PC-9 (cell line): ENCODE measurements around the gene MEIS2. TPM values are rescaled to one million over a fixed set of nuclear protein-coding genes. Genes with fewer than 3 reads are reported as not detected.

ENCODE experiments used
- BruUV-seq: library from RNA; stranded (reverse); fragments of 400-500 nt; replicated peaks from 2 replicates; lab custom pipeline; 2021; lab: Mats Ljungman, UMichigan
- CTCF ChIA-PET: fragments of 300-600 bp; sonication (Branson Sonifier 250); formaldehyde crosslinking; loops from one replicate; lab custom pipeline; 2022; ENCODE audit warnings: antibody characterized with exemption; lab: Charles Lee
- POLR2A ChIA-PET: fragments of 300-600 bp; sonication (Branson Sonifier 250); formaldehyde crosslinking; loops from one replicate; lab custom pipeline; 2022; ENCODE audit warnings: antibody characterized with exemption; ENCODE audit not compliant: unreplicated experiment; lab: Charles Lee
- DNase-seq, 2 experiments: peaks; one replicate each; pipeline versions ENCODE4 v3.0.0 to v3.0.0-alpha.2; 2015 to 2022; ENCODE audit warnings: mixed read lengths in 1 of 2
- H2AFZ ChIP-seq: fragments of 200-600 bp; sonication (generic); 2 replicates; pipeline ENCODE4 v1.8.1; 2017; ENCODE audit warnings: antibody characterized with exemption
- H3F3A ChIP-seq: fragments of 200-600 bp; sonication (generic); 2 replicates; pipeline ENCODE4 v1.8.1; 2017; ENCODE audit warnings: antibody characterized with exemption, mild to moderate bottlenecking, low read depth; ENCODE audit not compliant: insufficient read depth
- H3K27ac ChIP-seq: fragments of 200-600 bp; sonication (generic); 2 replicates; pipeline ENCODE4 v1.6.1; 2016; ENCODE audit warnings: mixed run types
- H3K27me3 ChIP-seq: fragments of 200-600 bp; sonication (generic); 2 replicates; pipeline ENCODE4 v1.6.1; 2016; ENCODE audit warnings: low read depth, mixed run types; ENCODE audit not compliant: insufficient read depth
- H3K36me3 ChIP-seq: fragments of 200-600 bp; sonication (generic); 2 replicates; pipeline ENCODE4 v1.6.1; 2016; ENCODE audit warnings: low read depth, mixed run types
- H3K4me1 ChIP-seq: fragments of 200-600 bp; sonication (generic); replicated peaks from 2 replicates; pipeline ENCODE4 v1.6.1; 2016; ENCODE audit warnings: mixed run types; ENCODE audit not compliant: insufficient read depth
- H3K4me2 ChIP-seq: fragments of 200-600 bp; sonication (generic); 2 replicates; pipeline ENCODE4 v1.6.1; 2017; ENCODE audit warnings: mixed run types
- H3K4me3 ChIP-seq: fragments of 200-600 bp; sonication (generic); 2 replicates; pipeline ENCODE4 v1.6.1; 2016; ENCODE audit warnings: mixed run types
- H3K79me2 ChIP-seq: fragments of 200-600 bp; sonication (generic); 2 replicates; pipeline ENCODE4 v1.6.1; 2017; ENCODE audit warnings: low read depth, mixed run types
- H3K9me2 ChIP-seq: fragments of 200-600 bp; sonication (generic); 2 replicates; pipeline ENCODE4 v1.8.1; 2017; ENCODE audit warnings: mild to moderate bottlenecking; ENCODE audit not compliant: insufficient read depth
- H3K9me3 ChIP-seq: fragments of 200-600 bp; sonication (generic); 2 replicates; pipeline ENCODE4 v1.8.1; 2016; ENCODE audit warnings: low read depth; ENCODE audit not compliant: insufficient read depth
- H4K20me1 ChIP-seq: fragments of 200-600 bp; sonication (generic); 2 replicates; pipeline ENCODE4 v1.8.1; 2017; ENCODE audit not compliant: insufficient read depth
- CTCF ChIP-seq: fragments of 200-600 bp; sonication (generic); conservative IDR thresholded peaks from 2 replicates; pipeline ENCODE4 v1.6.1; 2017; ENCODE audit warnings: mixed run types, antibody characterized with exemption, mild to moderate bottlenecking, moderate library complexity
- EZH2 ChIP-seq: fragments of 200-600 bp; sonication (generic); IDR thresholded peaks from 2 replicates; pipeline ENCODE4 v1.8.0; 2017; ENCODE audit warnings: antibody characterized with exemption, low read depth
- intact Hi-C: fragments of 100-400 bp; cut with micrococcal nuclease; formaldehyde crosslinking; loops from one replicate; pipeline ENCODE4 v1.10.0; 2022; ENCODE audit not compliant: unreplicated experiment
- total RNA-seq: library from RNA; stranded (reverse); gene quantifications from 2 replicates; pipeline ENCODE4 v1.2.3, GENCODE V29; 2021

MEIS2 gene
- total RNA-seq, 1 experiment from 2014 or later = 29.1 TPM

GRCh38 chr15:37081983-37082382, 18.4 kb downstream of the MEIS2 start:
- H3K4me3 ChIP-seq = no peak overlapping the region
- no peaks in the 10 kb centered on the region for H3K4me1 ChIP-seq
- H3K36me3 ChIP-seq = peaks cover 11% of the 10 kb centered on the region; the same call in 1 of the 2 replicates
- ChIA-PET CTCF (no interaction called here), POLR2A (no interaction called here)
- no TSS peak for BruUV-seq
- no peak overlapping the region for H3K27ac ChIP-seq
- no peak overlapping the region for H2AFZ ChIP-seq
- no peak for DNase-seq
- no peaks in the 10 kb centered on the region for H3F3A ChIP-seq
- no peak for TF ChIP-seq CTCF
- TF ChIP-seq EZH2 = no peak
- intact Hi-C loops = no loop called here
- no peaks in the 10 kb centered on the region for H4K20me1 ChIP-seq
- H3K9me2 ChIP-seq = no peaks in the 10 kb centered on the region
- H3K27me3 ChIP-seq = no peaks in the 10 kb centered on the region
- no peak overlapping the region for H3K4me2 ChIP-seq
- H3K9me3 ChIP-seq = no peaks in the 10 kb centered on the region
- no peaks in the 10 kb centered on the region for H3K79me2 ChIP-seq

GRCh38 chr15:37080261-37080921, 20.0 kb downstream of the MEIS2 start:
- Histone ChIP-seq H3K4me2 (no peak overlapping the region), H3K4me3 (no peak overlapping the region), H3K36me3 (peaks cover 13% of the 10 kb centered on the region; the same call in 1 of the 2 replicates), H4K20me1 (no peaks in the 10 kb centered on the region), H3K27ac (no peak overlapping the region), H3K27me3 (no peaks in the 10 kb centered on the region), H3K4me1 (no peaks in the 10 kb centered on the region), H3K79me2 (no peaks in the 10 kb centered on the region), H3K9me2 (no peaks in the 10 kb centered on the region), H2AFZ (no peak overlapping the region), H3K9me3 (no peaks in the 10 kb centered on the region), H3F3A (no peaks in the 10 kb centered on the region)
- no peak for DNase-seq
- intact Hi-C loops = no loop called here
- BruUV-seq = no TSS peak
- CTCF ChIA-PET = no interaction called here
- POLR2A ChIA-PET = interaction anchor here (0.7 kb wide), 1 partner anchor 21 kb away, joined by 6 read pairs; no protein-coding TSS in a partner anchor
- no peak for TF ChIP-seq CTCF
- no peak for TF ChIP-seq EZH2

- no peak overlapping the region for H3K27ac ChIP-seq
- no peak for DNase-seq
- H3K4me3 ChIP-seq = no peak overlapping the region
- H3K9me3 ChIP-seq = no peaks in the 10 kb centered on the region
- H3K36me3 ChIP-seq = peaks cover 19% of the 10 kb centered on the region; the same call in 1 of the 2 replicates
- H2AFZ ChIP-seq = no peak overlapping the region
- no peaks in the 10 kb centered on the region for H3K79me2 ChIP-seq
- H3K9me2 ChIP-seq = no peaks in the 10 kb centered on the region
- no peaks in the 10 kb centered on the region for H3F3A ChIP-seq
- H3K27me3 ChIP-seq = no peaks in the 10 kb centered on the region
- no peaks in the 10 kb centered on the region for H4K20me1 ChIP-seq
- BruUV-seq = no TSS peak
- intact Hi-C loops = no loop called here
- H3K4me1 ChIP-seq = no peaks in the 10 kb centered on the region
- H3K4me2 ChIP-seq = no peak overlapping the region
- TF ChIP-seq CTCF (no peak), EZH2 (no peak)
- POLR2A ChIA-PET = no interaction called here
- CTCF ChIA-PET = no interaction called here
Measured at GRCh38 chr15:37079726-37080125, 20.6 kb downstream of the MEIS2 start.
